DMS153 (cell line): ENCODE results near the gene FGFR1OP2.
A peak's percentile ranks its signal among the peaks of the same experiment; 100 is the strongest.

ENCODE experiments used
- DNase-seq: peaks from one replicate; lab custom pipeline; 2025; lab: John Stamatoyannopoulos, UW

FGFR1OP2 gene

GRCh38 chr12:27003421-27004381 is 65.4 kb downstream of the FGFR1OP2 start:
- DNase-seq = no peak

- no peak for DNase-seq
Measured at GRCh38 chr12:27005495-27005894, 67.2 kb downstream of the FGFR1OP2 start.

GRCh38 chr12:27006797-27007467 is 68.7 kb downstream of the FGFR1OP2 start:
- DNase-seq = no peak

- no peak for DNase-seq
Measured at GRCh38 chr12:27008081-27008480, 69.8 kb downstream of the FGFR1OP2 start.

GRCh38 chr12:27009881-27010301 is 71.6 kb downstream of the FGFR1OP2 start:
- DNase-seq = no peak

GRCh38 chr12:27012239-27012981 is 74.1 kb downstream of the FGFR1OP2 start:
- no peak for DNase-seq

- no peak for DNase-seq
Measured at GRCh38 chr12:27012982-27013255, 74.6 kb downstream of the FGFR1OP2 start.

GRCh38 chr12:27013611-27014084 is 75.4 kb downstream of the FGFR1OP2 start:
- no peak for DNase-seq

GRCh38 chr12:27014085-27014858 is 76.0 kb downstream of the FGFR1OP2 start, which contains the start of gene TM7SF3:
TM7SF3 (minus strand) TSS chr12:27014384; CDS start chr12:27014168, 216 bp downstream.
- DNase-seq = peak; percentile 85

GRCh38 chr12:27014859-27015729 is 76.8 kb downstream of the FGFR1OP2 start:
- no peak for DNase-seq

GRCh38 chr12:27015730-27016076 is 77.4 kb downstream of the FGFR1OP2 start:
- DNase-seq = no peak
